A673 (cell line): ENCODE measurements around the gene EPC1. TPM values are rescaled to one million over a fixed set of nuclear protein-coding genes. Genes with fewer than 3 reads are reported as not detected.

Experiments
- BruUV-seq: library from RNA; stranded (reverse); fragments of 400-500 nt; replicated peaks from 2 replicates; lab custom pipeline; 2021; lab: Mats Ljungman, UMichigan
- CTCF ChIA-PET: fragments of 300-600 bp; sonication (Branson Sonifier 250); formaldehyde crosslinking; loops from one replicate; lab custom pipeline; 2022; ENCODE audit warnings: antibody characterized with exemption; lab: Charles Lee
- POLR2A ChIA-PET: fragments of 300-600 bp; sonication (Branson Sonifier 250); formaldehyde crosslinking; loops from one replicate; lab custom pipeline; 2022; ENCODE audit warnings: antibody characterized with exemption; ENCODE audit not compliant: low non-redundant PET; lab: Charles Lee
- DNase-seq: peaks from one replicate; pipeline ENCODE4 v3.0.0-alpha.2; 2015; ENCODE audit warnings: low spot score
- H3K27ac ChIP-seq: fragments of 200-600 bp; sonication (generic); 2 replicates; pipeline ENCODE4 v1.5.1; 2016; ENCODE audit warnings: mixed run types, low read depth, mild to moderate bottlenecking, mixed read lengths, antibody characterized with exemption, low read length; ENCODE audit not compliant: poor library complexity, severe bottlenecking
- H3K27me3 ChIP-seq: fragments of 200-600 bp; sonication (generic); replicated peaks from 2 replicates; pipeline ENCODE4 v1.6.1; 2017; ENCODE audit warnings: mixed run types, low read depth, mild to moderate bottlenecking, mixed read lengths, antibody characterized with exemption, low read length; ENCODE audit not compliant: insufficient read depth, poor library complexity
- H3K36me3 ChIP-seq: fragments of 200-600 bp; sonication (generic); 2 replicates; pipeline ENCODE4 v1.6.1; 2016; ENCODE audit warnings: mixed run types, mild to moderate bottlenecking, mixed read lengths, antibody characterized with exemption, low read length; ENCODE audit not compliant: insufficient read depth, poor library complexity, severe bottlenecking
- H3K4me1 ChIP-seq: fragments of 200-600 bp; sonication (generic); 2 replicates; pipeline ENCODE4 v1.6.1; 2017; ENCODE audit warnings: mixed run types, mild to moderate bottlenecking, mixed read lengths, antibody characterized with exemption, low read length; ENCODE audit not compliant: insufficient read depth, poor library complexity, severe bottlenecking
- H3K4me3 ChIP-seq: fragments of 200-600 bp; sonication (generic); 2 replicates; pipeline ENCODE4 v1.5.1; 2016; ENCODE audit warnings: low read depth, mixed run types, mild to moderate bottlenecking, mixed read lengths, low read length; ENCODE audit not compliant: poor library complexity, severe bottlenecking
- H3K9me3 ChIP-seq: fragments of 200-600 bp; sonication (generic); 2 replicates; pipeline ENCODE4 v1.6.1; 2016; ENCODE audit warnings: mixed run types, low read depth, mild to moderate bottlenecking, mixed read lengths, antibody characterized with exemption, low read length; ENCODE audit not compliant: poor library complexity, severe bottlenecking
- CTCF ChIP-seq: fragments of 300-800, 200-600 bp; sonication (generic); conservative IDR thresholded peaks from 2 replicates; pipeline ENCODE4 v1.5.1; 2017; ENCODE audit warnings: low read depth, mild to moderate bottlenecking, antibody characterized with exemption, low read length, moderate library complexity, mixed read lengths
- EZH2 ChIP-seq: fragments of 200-600 bp; sonication (generic); IDR thresholded peaks from 2 replicates; pipeline ENCODE4 v1.6.1; 2017; ENCODE audit warnings: borderline replicate concordance, low read depth, mild to moderate bottlenecking, mixed read lengths, antibody characterized with exemption, low read length; ENCODE audit not compliant: poor library complexity, severe bottlenecking
- intact Hi-C: fragments of 100-400 bp; cut with micrococcal nuclease; formaldehyde crosslinking; loops from one replicate; pipeline ENCODE4 v1.10.0; 2022; ENCODE audit not compliant: unreplicated experiment
- total RNA-seq: library from RNA; stranded (reverse); gene quantifications from 2 replicates; pipeline ENCODE4 v1.2.3, GENCODE V29; 2021

The EPC1 gene
- total RNA-seq, 1 experiment from 2014 or later: 75.8 TPM

- H3K27me3 ChIP-seq: no peaks in the 10 kb centered on the region
- ChIA-PET CTCF (no interaction called here), POLR2A (no interaction called here)
- intact Hi-C loops: loop anchor here (5.0 to 10.0 kb wide), 2 partner anchors 154 to 291 kb away; partner anchors contain the start of gene KIF5B
- no peak for TF ChIP-seq EZH2
- no peak for TF ChIP-seq CTCF
- DNase-seq: peak; percentile 56
- H3K36me3 ChIP-seq: peaks cover 28% of the 10 kb centered on the region
- peak overlapping the region; percentile 76 for H3K4me3 ChIP-seq
- no peaks in the 10 kb centered on the region for H3K9me3 ChIP-seq
- peak overlapping the region; percentile 100 for H3K27ac ChIP-seq
- no TSS peak for BruUV-seq
- H3K4me1 ChIP-seq: peaks cover 47% of the 10 kb centered on the region
These were observed 1.6 kb upstream of the EPC1 start for GRCh38 chr10:32348297-32349198.

DNA sequence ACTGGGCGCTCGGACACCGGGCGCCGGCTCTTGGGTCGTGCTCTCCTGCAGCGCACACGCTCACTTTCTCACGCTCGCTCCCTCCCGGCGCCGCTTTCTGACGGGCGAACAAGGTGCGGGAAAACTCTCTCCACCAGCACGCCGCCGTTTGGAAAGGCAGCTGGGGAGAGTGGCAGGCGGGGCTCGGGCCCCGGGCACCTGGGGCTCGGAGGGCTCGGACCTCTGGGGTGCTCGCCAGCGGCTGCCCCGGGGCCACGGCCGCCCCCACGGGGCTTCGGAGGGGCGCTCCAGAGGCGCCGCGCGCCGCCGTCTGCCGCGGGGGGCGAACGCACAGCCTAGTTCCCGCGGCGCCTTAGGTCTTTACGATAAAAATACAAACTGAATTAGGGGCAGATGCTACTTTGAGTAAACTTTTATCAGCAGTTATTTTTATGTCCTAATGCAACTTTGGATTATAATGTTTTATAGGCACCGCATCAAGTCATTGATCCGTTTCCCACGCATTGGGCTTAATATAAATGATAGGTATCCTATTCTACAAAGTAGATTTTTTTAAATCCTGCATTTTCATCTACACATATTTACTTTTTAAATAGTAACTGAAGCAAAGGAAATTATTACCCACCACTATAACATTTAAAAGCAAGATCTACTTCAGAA is 535 bp upstream of the EPC1 start:
- peak overlapping the region; percentile 76 for H3K4me3 ChIP-seq
- DNase-seq: no peak
- no peaks in the 10 kb centered on the region for H3K27me3 ChIP-seq
- ChIA-PET CTCF (no interaction called here), POLR2A (no interaction called here)
- intact Hi-C loops: loop anchor here (2.0 to 10.0 kb wide), 3 partner anchors 99 to 290 kb away; partner anchors contain the start of genes CCDC7 and KIF5B
- TF ChIP-seq EZH2: no peak
- no peak for TF ChIP-seq CTCF
- peaks cover 42% of the 10 kb centered on the region for H3K4me1 ChIP-seq
- peak overlapping the region; percentile 100 for H3K27ac ChIP-seq
- TSS peak; percentile 75 for BruUV-seq
- no peaks in the 10 kb centered on the region for H3K9me3 ChIP-seq
- peaks cover 25% of the 10 kb centered on the region for H3K36me3 ChIP-seq

GRCh38 chr10:32346134-32346550 is 816 bp downstream of the EPC1 start:
- H3K36me3 ChIP-seq: peaks cover 25% of the 10 kb centered on the region
- TF ChIP-seq CTCF (peak; percentile 98), EZH2 (no peak)
- intact Hi-C loops: loop anchor here (1.0 to 10.0 kb wide), 4 partner anchors 90 to 289 kb away; partner anchors contain the start of genes CCDC7 and KIF5B
- H3K27ac ChIP-seq: peak overlapping the region; percentile 100
- no peaks in the 10 kb centered on the region for H3K9me3 ChIP-seq
- DNase-seq: peak; percentile 98
- H3K27me3 ChIP-seq: no peaks in the 10 kb centered on the region
- peaks cover 51% of the 10 kb centered on the region for H3K4me1 ChIP-seq
- H3K4me3 ChIP-seq: peak overlapping the region; percentile 76
- POLR2A ChIA-PET: no interaction called here
- CTCF ChIA-PET: interaction anchor here (0.6 to 1.2 kb wide), 5 partner anchors 9 to 557 kb away, joined by 3 to 4 read pairs (median 3); no protein-coding TSS in a partner anchor
- no TSS peak for BruUV-seq
